Non-pigmented ciliary epithelial cell (primary cell): ENCODE data around the gene PNO1.
"Not testable (repeated sequence)": the region's sequence is repeated elsewhere in the genome, so short reads cannot be mapped to it uniquely, and the experiment has no call there.

Experiments used
- DNase-seq: peaks from one replicate; pipeline ENCODE4 v3.0.0-alpha.2; 2010; ENCODE audit warnings: low read depth

The PNO1 gene

GRCh38 chr2:68157402-68158133 lies at the start of gene PNO1:
TSS of gene PNO1 (plus strand) at chr2:68157888. CDS start at chr2:68157935, 47 bp downstream.
- peak; percentile 71 for DNase-seq

DNA sequence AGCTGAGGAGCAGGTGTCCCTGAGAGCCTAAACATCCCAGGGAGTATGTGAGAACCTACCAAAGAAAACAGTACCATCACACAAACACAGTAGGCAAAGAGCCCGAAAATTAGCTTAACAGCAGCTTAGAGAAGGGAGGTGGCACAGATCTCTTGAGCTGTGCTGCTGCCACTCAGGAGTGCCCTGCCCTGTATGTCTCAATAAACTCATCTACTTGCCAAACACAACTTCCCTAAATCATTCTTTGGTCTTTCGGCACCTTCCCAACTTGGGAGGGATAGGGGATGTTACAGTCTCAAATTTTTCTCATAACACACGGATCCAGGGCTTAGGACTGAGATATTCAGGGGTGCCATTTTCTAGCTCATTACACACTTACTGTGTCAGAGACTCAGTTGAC lies 49.6 kb upstream of the PNO1 start:
- no peak for DNase-seq

GRCh38 chr2:68110102-68110501 lies 47.6 kb upstream of the PNO1 start:
- no peak for DNase-seq

DNA sequence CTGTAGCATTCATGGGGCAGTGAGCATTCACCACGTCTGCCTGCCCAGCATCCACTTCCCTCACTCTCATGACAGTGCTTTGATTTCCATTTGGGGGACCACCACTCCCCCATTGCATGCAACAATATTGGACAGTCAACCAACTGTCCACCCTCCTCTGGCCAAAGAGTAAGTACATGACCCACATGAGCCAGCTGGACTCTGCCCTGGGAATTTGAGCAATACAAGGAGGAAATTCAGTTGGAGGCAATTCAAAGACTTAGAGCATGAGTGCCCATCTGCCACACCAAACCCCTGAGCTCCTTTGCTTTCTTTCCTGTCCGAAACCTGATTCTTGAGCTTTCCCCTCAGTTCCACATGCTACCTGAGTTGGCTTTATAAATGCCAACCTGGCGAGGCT lies 41.7 kb upstream of the PNO1 start:
- DNase-seq = no peak

DNA sequence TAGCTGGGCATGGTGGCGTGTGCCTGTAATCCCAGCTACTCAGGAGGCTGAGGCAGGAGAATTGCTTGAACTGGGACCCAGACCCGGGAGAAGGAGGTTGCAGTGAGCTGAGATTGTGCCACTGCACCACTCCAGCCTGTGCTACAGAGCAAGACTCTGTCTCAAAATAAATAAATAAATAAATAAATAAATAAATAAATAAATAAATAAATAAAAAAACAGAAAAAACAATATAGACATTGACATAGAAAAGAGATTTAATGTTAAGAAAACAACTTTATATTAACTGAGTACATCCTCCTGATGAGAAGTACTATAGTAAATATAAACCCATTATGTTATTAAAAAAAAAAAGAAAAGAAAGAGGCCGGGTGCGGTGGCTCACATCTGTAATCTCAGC lies 39.8 kb upstream of the PNO1 start:
- DNase-seq = not testable (repeated sequence)

GRCh38 chr2:68118816-68119215 lies 38.9 kb upstream of the PNO1 start:
- no peak for DNase-seq

DNA sequence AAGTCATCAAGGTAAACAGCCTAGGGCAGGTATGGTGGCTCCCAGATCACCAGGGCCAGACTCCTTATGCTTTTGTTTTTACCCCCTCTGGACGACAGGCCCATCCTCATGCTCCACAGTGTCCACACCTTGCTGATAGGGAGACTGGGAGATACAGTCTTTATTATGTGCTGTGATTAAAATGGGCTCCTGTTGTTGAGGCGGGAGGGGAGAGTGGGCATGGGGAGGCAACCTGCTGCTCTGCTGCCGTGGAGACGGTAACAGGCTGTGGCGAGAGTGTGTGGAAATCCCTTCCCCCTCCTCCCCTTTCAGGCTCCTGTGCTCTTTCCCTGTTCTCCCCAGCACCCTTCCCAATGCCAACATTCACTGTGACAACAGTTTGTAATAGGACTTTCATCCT lies 38.2 kb upstream of the PNO1 start:
- no peak for DNase-seq

DNA sequence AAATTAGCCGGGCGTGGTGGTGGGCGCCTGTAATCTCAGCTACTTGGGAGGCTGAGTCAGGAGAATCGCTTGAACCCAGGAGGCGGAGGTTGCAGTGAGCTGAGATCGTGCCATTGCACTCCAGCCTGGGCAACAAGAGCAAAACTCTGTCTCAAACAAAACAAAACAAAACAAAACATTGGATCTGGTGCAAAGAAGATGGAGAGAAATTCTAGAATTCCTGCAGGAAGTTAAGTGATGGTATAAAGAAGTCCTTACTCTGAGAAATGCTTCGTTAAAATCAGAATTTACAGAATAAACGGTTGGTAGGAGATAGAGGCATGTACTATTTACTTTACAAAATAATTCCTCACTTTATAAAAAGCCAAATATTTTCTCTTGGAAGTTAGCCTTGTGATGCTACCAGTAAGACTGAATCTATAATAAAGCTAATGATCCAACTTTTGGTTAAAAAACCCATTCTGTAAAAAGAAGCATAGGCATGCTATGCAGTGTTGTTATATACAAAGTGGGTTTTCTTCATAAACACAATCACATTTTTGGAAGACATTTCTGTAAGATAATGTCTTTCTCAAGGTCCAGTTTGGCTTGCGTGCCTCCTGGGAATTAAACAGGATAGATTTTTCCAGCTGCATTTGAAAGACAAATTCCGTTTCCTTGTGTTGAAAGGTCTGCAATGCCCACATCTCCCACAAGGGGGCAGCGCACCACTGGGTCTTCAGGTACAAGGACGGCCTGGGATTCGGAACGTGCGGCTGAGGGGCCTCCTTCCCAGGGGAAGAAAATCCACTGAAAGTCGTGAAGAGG lies 35.6 kb upstream of the PNO1 start:
- DNase-seq = peak; percentile 52

- DNase-seq = no peak
Measured at GRCh38 chr2:68122680-68122964, 35.1 kb upstream of the PNO1 start.

GRCh38 chr2:68124321-68124720 lies 33.4 kb upstream of the PNO1 start:
- DNase-seq = peak; percentile 5

DNA sequence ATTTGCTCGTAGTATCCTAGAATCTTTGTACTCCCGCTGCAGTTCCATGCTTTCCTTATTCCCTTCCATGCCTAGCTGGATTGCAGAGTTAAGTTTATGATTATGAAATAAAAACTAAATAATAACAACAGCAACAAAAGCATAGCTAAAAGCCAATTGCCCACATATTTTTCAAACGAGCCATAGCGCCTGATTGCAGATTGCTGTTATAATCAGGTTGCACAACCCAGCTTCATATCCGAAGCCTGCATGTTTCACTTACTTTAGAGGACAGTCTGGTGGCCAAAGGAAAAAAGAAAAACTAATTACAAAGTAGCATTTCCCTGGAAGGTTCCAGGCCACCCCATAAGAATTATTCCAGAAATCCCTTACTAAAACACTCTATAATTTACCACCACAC lies 31.9 kb upstream of the PNO1 start:
- no peak for DNase-seq

- DNase-seq = no peak
Measured at GRCh38 chr2:68126561-68126960, 31.1 kb upstream of the PNO1 start.

DNA sequence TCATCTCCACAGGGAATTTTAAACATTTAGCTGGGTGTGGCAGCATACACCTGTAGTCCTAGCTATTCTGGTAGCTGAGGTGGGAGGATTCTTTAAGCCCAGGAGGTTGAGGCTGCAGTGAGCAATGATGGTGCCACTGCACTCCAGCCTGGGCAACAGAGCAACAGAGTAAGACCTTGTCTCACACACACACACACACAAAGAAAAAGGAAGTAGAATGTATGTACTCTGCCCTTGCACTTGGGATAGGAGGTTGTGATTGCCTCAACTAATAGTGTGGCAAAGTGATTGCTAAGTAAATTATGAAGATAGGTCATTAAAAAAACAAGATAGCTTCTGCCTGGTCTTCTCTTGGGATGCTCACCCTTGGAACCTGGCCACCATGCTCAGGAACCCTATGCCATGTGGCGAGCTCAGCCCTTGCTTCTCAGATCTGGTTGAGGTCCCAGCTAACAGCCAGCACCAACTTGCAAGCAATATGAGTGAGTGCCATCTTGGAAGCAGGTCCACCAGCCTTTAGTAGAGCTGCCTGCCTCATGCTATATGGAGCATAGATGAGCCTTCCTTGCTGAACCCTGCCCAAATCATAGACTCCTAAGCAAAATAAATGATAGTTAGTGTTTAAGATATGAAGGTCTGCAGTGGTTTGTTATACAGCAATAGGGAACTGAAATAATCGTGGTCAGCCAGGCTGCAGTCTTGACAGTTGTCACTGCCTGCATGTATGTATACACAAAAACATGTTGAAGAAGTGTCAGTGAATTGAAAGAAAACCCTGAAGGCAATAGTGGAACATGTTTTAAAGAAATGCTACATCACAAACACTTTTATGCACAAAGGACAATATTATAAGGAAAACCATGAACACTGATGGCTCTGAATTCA lies 30.1 kb upstream of the PNO1 start:
- no peak for DNase-seq

- no peak for DNase-seq
Measured at GRCh38 chr2:68134120-68134519, 23.6 kb upstream of the PNO1 start.

- no peak for DNase-seq
Measured at GRCh38 chr2:68134554-68134953, 23.1 kb upstream of the PNO1 start.

DNA sequence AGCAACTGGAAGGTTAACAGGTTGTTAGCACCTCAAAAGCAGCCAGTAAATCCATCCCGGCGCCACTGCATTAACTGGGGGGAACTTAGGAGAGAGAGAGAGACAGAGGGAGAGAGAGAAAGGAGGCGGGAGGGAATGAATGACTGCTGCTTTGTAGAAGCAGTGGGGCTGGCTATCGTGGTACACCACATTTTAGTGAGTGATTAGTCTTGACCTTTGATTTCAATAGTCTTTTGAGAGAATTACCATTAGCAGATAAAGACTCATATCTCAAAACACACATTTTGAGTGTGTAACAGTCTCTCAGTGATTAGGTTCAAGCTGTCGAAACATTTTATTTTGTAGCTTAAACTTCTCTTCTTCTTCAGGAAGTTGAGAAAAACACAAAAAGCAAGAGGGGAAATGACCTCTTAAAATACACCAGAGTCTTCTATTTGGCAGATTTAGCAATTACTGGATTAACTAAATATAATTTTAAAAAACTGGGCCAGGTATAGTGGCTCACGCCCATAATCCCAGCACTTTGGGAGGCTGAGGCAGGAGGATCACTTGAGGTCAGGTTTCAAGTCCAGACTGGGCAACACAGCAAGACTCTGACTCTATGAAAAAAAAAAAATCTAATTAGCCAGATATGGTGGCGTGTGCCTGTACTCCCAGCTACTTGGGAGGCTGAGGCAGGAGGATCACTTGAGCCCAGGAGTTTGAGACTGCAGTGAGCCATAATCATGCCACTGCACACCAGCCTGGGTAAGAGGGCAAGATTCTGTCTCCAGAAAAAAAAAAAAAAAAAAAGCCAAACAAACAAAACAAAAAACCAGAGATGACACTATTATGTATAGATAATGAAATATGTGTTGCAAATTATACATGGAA lies 22.0 kb upstream of the PNO1 start:
- DNase-seq = no peak

- no peak for DNase-seq
Measured at GRCh38 chr2:68141875-68142274, 15.8 kb upstream of the PNO1 start.

DNA sequence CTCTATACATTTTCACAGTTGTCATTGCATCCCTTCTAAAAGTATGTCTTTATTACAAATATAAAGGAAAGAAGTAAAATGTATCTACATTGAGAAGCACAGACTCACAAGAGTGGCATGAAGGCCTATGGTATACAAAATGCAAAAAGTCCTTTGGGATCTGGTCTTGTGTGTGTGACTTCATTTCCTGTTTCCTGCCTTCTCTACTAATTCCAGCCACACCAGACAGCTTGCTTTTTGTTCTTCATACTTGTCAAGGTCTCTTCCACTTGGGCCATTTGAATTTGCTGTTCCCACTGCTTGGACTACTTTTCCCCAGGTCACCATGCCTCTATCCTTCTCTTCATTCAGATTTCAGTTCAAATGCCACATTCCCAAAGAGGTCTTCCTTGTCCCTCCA lies 6.7 kb upstream of the PNO1 start:
- no peak for DNase-seq

- DNase-seq = no peak
Measured at GRCh38 chr2:68152681-68153347, 4.9 kb upstream of the PNO1 start.

DNA sequence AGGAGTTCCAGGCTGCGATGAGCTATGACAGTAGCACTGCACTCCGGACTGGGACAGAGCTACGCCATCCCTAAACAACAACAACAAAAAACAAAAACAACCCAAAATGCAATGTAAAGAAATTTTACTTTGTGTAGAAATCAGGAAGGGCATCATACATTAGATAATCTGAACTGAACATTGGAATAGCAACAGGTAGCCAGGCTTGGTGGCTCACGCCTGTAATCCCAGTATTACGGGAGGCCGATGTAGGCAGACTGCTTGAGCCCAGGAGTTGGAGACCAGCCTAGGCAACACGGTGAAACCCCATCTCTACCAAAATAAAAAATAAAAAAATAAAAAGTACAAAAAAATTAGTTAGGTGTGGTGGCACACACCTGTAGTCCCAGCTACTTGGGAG lies 2.1 kb upstream of the PNO1 start:
- DNase-seq = no peak

DNA sequence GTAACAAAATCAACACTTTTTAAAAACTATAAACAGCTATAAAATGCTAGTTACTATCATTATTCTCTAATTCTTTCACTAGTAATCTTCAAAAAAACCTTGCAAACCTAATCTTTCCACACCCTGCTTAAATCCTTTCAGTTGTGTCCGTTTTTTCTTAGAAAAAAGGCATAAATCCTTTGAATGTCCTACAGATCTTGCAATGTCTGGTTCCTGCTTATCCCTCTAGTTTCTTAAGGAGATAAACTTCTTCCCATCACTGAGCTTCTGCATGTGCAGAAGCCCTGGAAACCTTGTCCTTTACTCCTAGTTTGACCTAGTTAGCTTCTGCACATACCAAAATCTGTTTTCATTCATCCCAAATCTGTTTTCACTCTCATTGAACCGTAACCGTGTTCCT lies 1.3 kb upstream of the PNO1 start:
- DNase-seq = no peak
